ENCODE results near the gene DPH5.

The DPH5 gene

DNA sequence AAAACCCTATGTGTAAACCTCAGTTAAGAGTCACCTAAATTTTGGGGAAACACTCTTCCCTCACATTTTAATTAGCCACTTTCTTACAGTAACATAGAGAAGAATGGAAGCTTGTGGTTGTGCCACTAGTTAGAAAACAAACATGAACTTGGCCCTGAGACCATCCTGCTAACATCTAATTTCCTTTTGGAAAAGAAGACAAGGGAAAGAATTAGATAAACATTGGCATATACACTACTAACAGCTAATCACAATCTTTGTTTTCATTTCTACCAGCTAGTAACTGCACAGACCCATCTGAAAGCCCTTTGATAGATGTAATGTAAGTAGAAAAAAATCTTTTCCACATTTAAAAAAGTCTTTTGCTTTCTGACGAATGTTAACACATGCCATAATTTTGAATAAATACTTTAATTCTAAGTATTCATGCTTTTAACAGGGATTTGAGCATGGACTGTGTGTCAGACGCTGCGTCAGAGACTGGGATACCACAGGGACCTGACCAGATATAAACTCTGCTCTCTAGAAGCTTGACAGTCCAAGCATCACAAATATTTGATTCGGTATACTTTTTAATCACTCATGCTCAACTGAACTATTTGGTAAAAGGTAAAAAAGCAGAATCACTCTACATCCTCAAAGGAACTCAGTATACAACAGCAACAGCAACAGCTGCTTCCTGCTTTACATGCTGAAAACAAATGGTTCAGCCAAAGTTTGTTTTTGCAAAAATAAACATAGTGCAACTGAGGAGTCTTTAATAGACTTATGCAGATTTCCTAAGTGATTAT is 30.2 kb downstream of the DPH5 start:
- Histone ChIP-seq H4K20me1 (ENCODE audit: insufficient read depth, low read length, poor library complexity, severe bottlenecking) (no peaks in the 10 kb centered on the region), H3K9ac (ENCODE audit: low read depth, low read length, poor library complexity, severe bottlenecking) (no peak overlapping the region), H3K36me3 (ENCODE audit: insufficient read depth, low read length) (peaks cover 8% of the 10 kb centered on the region; the same call in 1 of the 2 replicates), H3K79me2 (ENCODE audit: insufficient read depth, low read length) (no peaks in the 10 kb centered on the region), H3K9me3 (ENCODE audit: insufficient read depth, low read depth, low read length) (no peaks in the 10 kb centered on the region), H3K4me1 (ENCODE audit: insufficient read depth, low read length, poor library complexity, severe bottlenecking) (peaks cover 7% of the 10 kb centered on the region), H3K4me2 (ENCODE audit: low read depth, low read length, poor library complexity, severe bottlenecking) (no peak overlapping the region), H3K27me3 (ENCODE audit: insufficient read depth, low read length, poor library complexity, severe bottlenecking) (no peaks in the 10 kb centered on the region), H2AFZ (ENCODE audit: low read length) (no peak overlapping the region), H3F3A (ENCODE audit: low read depth) (no peaks in the 10 kb centered on the region), H3K9me2 (replicated peaks; ENCODE audit: low read depth, low read length) (no peaks in the 10 kb centered on the region), H3K4me3 (ENCODE audit: low read length, poor library complexity, severe bottlenecking) (no peak overlapping the region)
- TF ChIP-seq EZH2phosphoT487 (IDR thresholded peaks at IDR 0.05; ENCODE audit: borderline replicate concordance) (no peak), CTCF (conservative IDR thresholded peaks at IDR 0.05; ENCODE audit: low read length) (no peak)

GRCh38 chr1:100989306-100990077 is 36.1 kb downstream of the DPH5 start:
- peaks cover 18% of the 10 kb centered on the region; the same call in 1 of the 2 replicates for H3K36me3 ChIP-seq (ENCODE audit: insufficient read depth, low read length)
- H3K4me2 ChIP-seq (ENCODE audit: low read depth, low read length, poor library complexity, severe bottlenecking) = no peak overlapping the region
- no peak overlapping the region for H2AFZ ChIP-seq (ENCODE audit: low read length)
- no peaks in the 10 kb centered on the region for H3F3A ChIP-seq (ENCODE audit: low read depth)
- TF ChIP-seq EZH2phosphoT487 (IDR thresholded peaks at IDR 0.05; ENCODE audit: borderline replicate concordance) (no peak), CTCF (conservative IDR thresholded peaks at IDR 0.05; ENCODE audit: low read length) (no peak)
- no peaks in the 10 kb centered on the region for H3K9me3 ChIP-seq (ENCODE audit: insufficient read depth, low read depth, low read length)
- no peak overlapping the region for H3K4me3 ChIP-seq (ENCODE audit: low read length, poor library complexity, severe bottlenecking)
- no peaks in the 10 kb centered on the region for H3K4me1 ChIP-seq (ENCODE audit: insufficient read depth, low read length, poor library complexity, severe bottlenecking)
- no peaks in the 10 kb centered on the region for H3K9me2 ChIP-seq (replicated peaks; ENCODE audit: low read depth, low read length)
- H4K20me1 ChIP-seq (ENCODE audit: insufficient read depth, low read length, poor library complexity, severe bottlenecking) = no peaks in the 10 kb centered on the region
- H3K9ac ChIP-seq (ENCODE audit: low read depth, low read length, poor library complexity, severe bottlenecking) = no peak overlapping the region
- no peaks in the 10 kb centered on the region for H3K79me2 ChIP-seq (ENCODE audit: insufficient read depth, low read length)
- H3K27me3 ChIP-seq (ENCODE audit: insufficient read depth, low read length, poor library complexity, severe bottlenecking) = no peaks in the 10 kb centered on the region

DNA sequence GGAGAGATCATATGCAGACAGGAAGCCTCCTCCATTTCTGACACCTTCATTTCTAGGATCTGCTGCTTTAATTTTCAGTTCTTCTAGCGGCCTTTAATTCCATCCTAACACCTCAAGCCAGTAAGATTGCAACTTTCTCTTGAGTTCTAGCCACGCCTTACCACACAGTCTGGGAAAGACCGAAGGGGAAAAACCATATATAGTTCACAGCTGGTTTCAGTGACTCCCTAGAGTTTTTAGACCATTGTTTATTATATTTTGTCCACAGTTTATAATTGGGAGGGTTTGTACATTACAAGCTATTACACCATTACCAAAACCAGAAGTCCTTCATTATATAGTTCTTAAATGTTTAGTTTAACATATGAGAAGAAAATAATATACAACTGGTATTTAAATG is 37.5 kb downstream of the DPH5 start:
- H3K79me2 ChIP-seq (ENCODE audit: insufficient read depth, low read length) = no peaks in the 10 kb centered on the region
- no peaks in the 10 kb centered on the region for H3F3A ChIP-seq (ENCODE audit: low read depth)
- H3K9me2 ChIP-seq (replicated peaks; ENCODE audit: low read depth, low read length) = no peaks in the 10 kb centered on the region
- no peak overlapping the region for H3K4me3 ChIP-seq (ENCODE audit: low read length, poor library complexity, severe bottlenecking)
- H3K36me3 ChIP-seq (ENCODE audit: insufficient read depth, low read length) = peaks cover 18% of the 10 kb centered on the region; the same call in 1 of the 2 replicates
- H3K27me3 ChIP-seq (ENCODE audit: insufficient read depth, low read length, poor library complexity, severe bottlenecking) = no peaks in the 10 kb centered on the region
- TF ChIP-seq EZH2phosphoT487 (IDR thresholded peaks at IDR 0.05; ENCODE audit: borderline replicate concordance) = no peak
- no peak for TF ChIP-seq CTCF (conservative IDR thresholded peaks at IDR 0.05; ENCODE audit: low read length)
- H3K9ac ChIP-seq (ENCODE audit: low read depth, low read length, poor library complexity, severe bottlenecking) = no peak overlapping the region
- H3K4me1 ChIP-seq (ENCODE audit: insufficient read depth, low read length, poor library complexity, severe bottlenecking) = no peaks in the 10 kb centered on the region
- no peak overlapping the region for H3K4me2 ChIP-seq (ENCODE audit: low read depth, low read length, poor library complexity, severe bottlenecking)
- no peaks in the 10 kb centered on the region for H4K20me1 ChIP-seq (ENCODE audit: insufficient read depth, low read length, poor library complexity, severe bottlenecking)
- H3K9me3 ChIP-seq (ENCODE audit: insufficient read depth, low read depth, low read length) = no peaks in the 10 kb centered on the region
- no peak overlapping the region for H2AFZ ChIP-seq (ENCODE audit: low read length)
